Fibroblast of lung (primary cell): ENCODE measurements around the gene PPP2R5C.

Experiments used
- CTCF ChIP-seq, 2 donors: IDR thresholded peaks in 1 of 2; conservative IDR thresholded peaks in 1 of 2; 1 replicate in 1 of 2; 2 replicates in 1 of 2; pipeline ENCODE4 v1.5.1; 2011 to 2012; ENCODE audit warnings: low read length in 2 of 2, control low read depth in 1 of 2, inconsistent platforms in 1 of 2, low read depth in 1 of 2, mild to moderate bottlenecking in 1 of 2
- EZH2 ChIP-seq: IDR thresholded peaks from 2 replicates; pipeline ENCODE4 v1.5.1; 2012; ENCODE audit warnings: low read length, control low read depth, mild to moderate bottlenecking; ENCODE audit errors: missing control alignments

GRCh38 chr14:101861464-101861863 is 100.0 kb downstream of the PPP2R5C start:
- TF ChIP-seq CTCF (conservative IDR thresholded peaks at IDR 0.05 in 1 of 2, IDR thresholded peaks at IDR 0.05 in 1 of 2; ENCODE audit: low read depth in 1 of 2, low read length in 2 of 2) (no peak), EZH2 (no peak)
